GM12875 (cell line): ENCODE measurements around the gene TFAP2B.

Source experiments
- H3K4me3 ChIP-seq: one replicate; pipeline ENCODE4 v1.5.1; 2011; ENCODE audit warnings: low read depth, low read length, control low read depth
- CTCF ChIP-seq: IDR thresholded peaks from 2 replicates; pipeline ENCODE4 v1.5.1; 2011; ENCODE audit warnings: low read depth, mild to moderate bottlenecking, control low read depth, inconsistent platforms, low read length, moderate library complexity, borderline replicate concordance; ENCODE audit not compliant: insufficient read depth

The TFAP2B gene

GRCh38 chr6:50861692-50862091, 43.0 kb downstream of the TFAP2B start:
- no peak overlapping the region for H3K4me3 ChIP-seq
- TF ChIP-seq CTCF, result no peak

- no peak overlapping the region for H3K4me3 ChIP-seq
- TF ChIP-seq CTCF, result no peak
These were observed 43.5 kb downstream of the TFAP2B start for GRCh38 chr6:50862176-50862575.

- H3K4me3 ChIP-seq, result no peak overlapping the region
- TF ChIP-seq CTCF, result no peak
These were observed 45.9 kb downstream of the TFAP2B start for GRCh38 chr6:50864601-50865000.

GRCh38 chr6:50868466-50868865, 49.8 kb downstream of the TFAP2B start:
- no peak overlapping the region for H3K4me3 ChIP-seq
- no peak for TF ChIP-seq CTCF

- H3K4me3 ChIP-seq, result no peak overlapping the region
- TF ChIP-seq CTCF, result no peak
These were observed 54.5 kb downstream of the TFAP2B start for GRCh38 chr6:50873167-50873566.

DNA sequence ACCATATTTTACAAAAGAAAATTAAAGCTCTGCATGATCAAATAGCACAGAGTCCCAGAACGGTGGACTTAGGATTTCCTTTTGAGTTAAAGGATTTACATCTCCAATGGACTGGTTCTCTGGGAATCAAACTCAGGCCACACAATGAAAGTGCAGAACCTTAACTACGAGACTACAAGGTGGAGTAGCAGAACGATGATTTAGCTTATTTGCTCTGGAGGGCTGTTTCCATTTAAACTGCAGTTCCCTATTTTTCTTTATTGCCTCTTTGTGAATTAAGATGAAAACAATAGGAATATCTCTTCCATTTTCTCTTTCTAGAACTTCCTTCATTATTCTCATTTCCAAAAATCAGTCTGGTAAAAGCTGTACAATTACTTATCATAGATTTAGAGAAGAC, 65.7 kb downstream of the TFAP2B start:
- no peak for TF ChIP-seq CTCF

GRCh38 chr6:50887112-50887511, 68.4 kb downstream of the TFAP2B start:
- TF ChIP-seq CTCF, result no peak
- no peak overlapping the region for H3K4me3 ChIP-seq

More for the DNA sequence above, 65.7 kb downstream of the TFAP2B start:
- no peak overlapping the region for H3K4me3 ChIP-seq
